ENCODE measurements around the gene NAA15. TPM values are rescaled to one million over a fixed set of nuclear protein-coding genes. Genes with fewer than 3 reads are reported as not detected.

NAA15 gene
- total and polyA plus RNA-seq, 2 of the 8 experiments (the other 6 are each of a cell fraction or from before 2014, with no cell fraction given) = 9.7 to 124 TPM

DNA sequence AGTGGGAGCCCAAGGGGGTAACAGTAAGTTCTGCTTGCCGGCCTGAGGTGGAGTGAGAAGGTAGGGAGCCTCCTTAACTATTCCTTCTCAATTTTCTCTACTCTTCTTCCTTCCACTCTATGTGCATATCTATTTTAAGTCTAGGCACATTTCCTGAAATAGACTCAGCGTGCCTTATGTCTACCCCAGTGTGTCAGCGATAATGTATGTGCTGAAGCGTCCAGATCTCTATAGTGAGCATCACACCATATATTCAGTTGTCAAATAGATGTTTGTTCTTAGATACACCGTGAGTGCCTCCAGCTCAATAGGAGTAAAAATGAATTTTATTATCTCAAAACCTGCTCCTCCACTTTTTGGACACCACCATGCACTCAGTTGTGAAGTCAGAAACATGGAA, 101.1 kb downstream of the NAA15 start:
- no peak overlapping the region for H2BK12ac ChIP-seq (ENCODE audit: low read depth, low read length)
- H3K27ac ChIP-seq (ENCODE audit: low read depth, low read length) = no peak overlapping the region
- 90% methylated on average over 5 of the region's 5 CpGs; no CpG with 5 or more reads in 1 of the 2 experiments for WGBS, 2 experiments (ENCODE audit: extremely low coverage in 1 of 2, insufficient coverage in 1 of 2, insufficient read length in 1 of 2, insufficient replicate concordance in 2 of 2, low coverage in 1 of 2, low lambda C conversion rate in 2 of 2, missing lambda C conversion rate in 1 of 2)
- H4K20me1 ChIP-seq (replicated peaks in 1 of 2; ENCODE audit: control insufficient read depth in 1 of 2, insufficient read depth in 2 of 2, low read length in 2 of 2) = no peaks in the 10 kb centered on the region
- no peak overlapping the region for H2AFZ ChIP-seq (ENCODE audit: low read length)
- DNase-seq (ENCODE audit: low read depth in 1 of 2, low spot score in 2 of 2) (no peak), FAIRE-seq (no peak)
- H4K8ac ChIP-seq (ENCODE audit: extremely low read depth, insufficient read depth, low read length) = no peak overlapping the region
- CTCF ChIA-PET (ENCODE audit: partially characterized antibody) = interaction anchor here (0.8 to 1.0 kb wide), 2 partner anchors 12 to 120 kb away, joined by 3 to 5 read pairs; no protein-coding TSS in a partner anchor
- H3K23ac ChIP-seq (ENCODE audit: insufficient read length) = no peak overlapping the region
- H3K36me3 ChIP-seq (ENCODE audit: control insufficient read depth in 2 of 4, insufficient read depth in 4 of 4, low read length in 3 of 4) = no peaks in the 10 kb centered on the region
- no peak overlapping the region for H3K18ac ChIP-seq (ENCODE audit: extremely low read depth, low read length)
- H3K23me2 ChIP-seq (ENCODE audit: low read depth, low read length) = no peaks in the 10 kb centered on the region
- no peak overlapping the region for H2BK15ac ChIP-seq (ENCODE audit: low read length)
- no peaks in the 10 kb centered on the region for H3K27me3 ChIP-seq (replicated peaks in 1 of 4; ENCODE audit: control insufficient read depth in 3 of 4, extremely low read depth in 1 of 4, insufficient read depth in 3 of 4, low read length in 3 of 4)
- H2BK20ac ChIP-seq (ENCODE audit: low read length) = no peak overlapping the region
- H4K91ac ChIP-seq (replicated peaks; ENCODE audit: insufficient read length, low read length) = no peak overlapping the region
- no peak overlapping the region for H3K4me3 ChIP-seq (ENCODE audit: extremely low read depth in 1 of 4, insufficient read depth in 2 of 4, low read depth in 3 of 4, low read length in 4 of 4)
- no peak overlapping the region for H3K9ac ChIP-seq (replicated peaks in 1 of 4; ENCODE audit: extremely low read depth in 1 of 4, low read depth in 3 of 4, low read length in 3 of 4)
- H3K14ac ChIP-seq (ENCODE audit: insufficient read length) = no peak overlapping the region
- H3K79me2 ChIP-seq (ENCODE audit: control insufficient read depth in 1 of 2, insufficient read depth in 2 of 2, low read length in 2 of 2) = no peaks in the 10 kb centered on the region
- H2AK5ac ChIP-seq (ENCODE audit: low read depth, low read length) = no peak overlapping the region
- H2BK120ac ChIP-seq (replicated peaks; ENCODE audit: low read depth, low read length) = no peak overlapping the region
- no peaks in the 10 kb centered on the region for H3K4me1 ChIP-seq (replicated peaks in 1 of 4; ENCODE audit: control insufficient read depth in 3 of 4, insufficient read depth in 4 of 4, low read length in 3 of 4)
- H2BK5ac ChIP-seq (ENCODE audit: low read depth, low read length) = no peak overlapping the region
- H3K79me1 ChIP-seq (ENCODE audit: low read depth, low read length) = no peaks in the 10 kb centered on the region
- TF ChIP-seq PHF8 (conservative IDR thresholded peaks at IDR 0.05; ENCODE audit: low read depth, low read length) (no peak), BRCA1 (IDR thresholded peaks at IDR 0.05; ENCODE audit: low read depth, low read length) (no peak)
- POLR2A ChIA-PET (ENCODE audit: partially characterized antibody) = no interaction called here
- H3K9me3 ChIP-seq (ENCODE audit: insufficient read depth in 2 of 2, low read depth in 1 of 2, low read length in 1 of 2) = no peaks in the 10 kb centered on the region
- H3K4me2 ChIP-seq (ENCODE audit: insufficient read depth in 1 of 2, low read depth in 2 of 2, low read length in 2 of 2) = no peak overlapping the region
- no peak overlapping the region for H3K56ac ChIP-seq (replicated peaks; ENCODE audit: insufficient read length, low read depth, low read length)
- no peak overlapping the region for H4K5ac ChIP-seq (ENCODE audit: insufficient read length, low read depth, low read length)
- no peak overlapping the region for H3K4ac ChIP-seq (replicated peaks; ENCODE audit: insufficient read length, low read depth, low read length)

All from H1 (cell line).